Prostate gland (tissue), 2 donors: Measurements from ENCODE around the gene LNX2. TPM values are rescaled to one million over a fixed set of nuclear protein-coding genes. Genes with fewer than 3 reads are reported as not detected.

Experiments used
- DNase-seq: peaks from one replicate; pipeline ENCODE4 v3.0.0-alpha.2; 2019; ENCODE audit warnings: low spot score
- H3K27ac ChIP-seq, 2 donors: fragments of 200-600 bp; sonication (generic); 2 replicates each; pipeline ENCODE4 v1.5.1; 2017 to 2019
- H3K27me3 ChIP-seq: fragments of 200-600 bp; sonication (generic); replicated peaks from 2 replicates; pipeline ENCODE4 v1.5.1; 2019; ENCODE audit not compliant: insufficient read depth
- H3K36me3 ChIP-seq, 2 donors: fragments of 200-600 bp; sonication (generic); 1 replicate in 1 of 2; 2 replicates in 1 of 2; pipeline versions ENCODE4 v1.5.1 to v1.8.1; 2017 to 2019
- H3K4me1 ChIP-seq: fragments of 200-600 bp; sonication (generic); replicated peaks from 2 replicates; pipeline ENCODE4 v1.5.1; 2019
- H3K4me3 ChIP-seq, 2 donors: fragments of 200-600 bp; sonication (generic); 2 replicates each; pipeline ENCODE4 v1.5.1; 2017 to 2019
- H3K9me3 ChIP-seq: fragments of 200-600 bp; sonication (generic); 2 replicates; pipeline ENCODE4 v1.5.1; 2017
- POLR2A ChIP-seq: fragments of 450-650 bp; IDR thresholded peaks from one replicate; pipeline ENCODE4 v1.6.1; 2016; ENCODE audit warnings: antibody characterized with exemption, mild to moderate bottlenecking
- POLR2AphosphoS5 ChIP-seq: sonication (generic); formaldehyde crosslinking; IDR thresholded peaks from one replicate; pipeline ENCODE4 v1.6.1; 2017; ENCODE audit warnings: antibody characterized with exemption
- WGBS: methylation state at CpG from one replicate; pipeline ENCODE4 v1.1.5; 2018; 5-methylcytosine and 5-hydroxymethylcytosine counted together
- intact Hi-C: fragments of 100-400 bp; cut with DNase I; formaldehyde crosslinking; loops from one replicate; pipeline ENCODE4 v1.14.2; 2022
- total RNA-seq, 2 donors: library from RNA; depleted of rRNA; stranded (reverse); fragments of >200 nt; gene quantifications; one replicate each; pipeline ENCODE4 v1.1.0, GENCODE V29; 2016
- TF ChIP-seq, protein P1 (sequence below), 4 experiments: fragments of 200-600 bp in 2 of 4; fragments of 450-650 bp in 2 of 4; sonication (generic) in 2 of 4; IDR thresholded peaks; 1 replicate in 3 of 4; 2 replicates in 1 of 4; pipeline ENCODE4 v1.5.1; 2016 to 2019; ENCODE audit warnings: antibody characterized with exemption in 4 of 4, mild to moderate bottlenecking in 2 of 4, moderate library complexity in 2 of 4

LNX2 gene
- total RNA-seq, 2 donors from 2014 or later: 26.3 to 34.1 TPM

GRCh38 chr13:27663947-27664346 lies 43.6 kb upstream of the LNX2 start:
- no peak for DNase-seq

DNA sequence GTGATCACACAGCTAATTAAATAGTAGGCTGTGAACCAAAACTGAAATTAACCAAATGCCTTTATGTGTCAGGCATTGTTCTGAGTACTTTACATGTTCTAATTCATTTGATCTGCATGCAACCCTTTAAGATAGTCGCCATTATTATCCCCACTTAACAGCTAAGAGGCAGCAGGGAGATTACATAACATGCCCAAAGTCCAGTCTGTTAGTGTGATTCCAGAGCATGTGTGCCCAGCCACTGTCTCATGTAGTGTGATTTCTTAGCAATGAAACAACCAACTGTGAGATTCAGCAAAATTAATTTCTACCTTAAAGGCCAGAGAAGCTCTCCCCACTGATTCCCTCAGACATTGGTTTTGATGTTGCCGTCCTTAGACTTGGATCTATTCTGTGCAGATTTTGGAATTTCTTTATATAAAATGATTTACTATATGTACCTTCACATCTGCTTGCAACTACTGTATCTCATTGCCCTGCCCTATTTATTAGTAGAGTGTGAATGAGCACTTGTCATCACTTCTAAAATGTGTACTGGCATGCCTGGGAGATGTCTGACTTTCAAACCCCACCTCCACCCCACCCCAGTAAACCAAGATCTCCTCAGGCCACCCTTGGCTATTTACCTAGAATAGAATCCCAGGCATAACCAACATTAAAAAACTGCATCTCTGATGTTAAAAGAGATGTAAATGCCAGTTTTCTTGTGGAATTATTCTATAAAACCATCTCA lies 42.6 kb upstream of the LNX2 start:
- TF ChIP-seq POLR2A (no peak), POLR2AphosphoS5 (no peak)
- TF ChIP-seq, protein P1, sequence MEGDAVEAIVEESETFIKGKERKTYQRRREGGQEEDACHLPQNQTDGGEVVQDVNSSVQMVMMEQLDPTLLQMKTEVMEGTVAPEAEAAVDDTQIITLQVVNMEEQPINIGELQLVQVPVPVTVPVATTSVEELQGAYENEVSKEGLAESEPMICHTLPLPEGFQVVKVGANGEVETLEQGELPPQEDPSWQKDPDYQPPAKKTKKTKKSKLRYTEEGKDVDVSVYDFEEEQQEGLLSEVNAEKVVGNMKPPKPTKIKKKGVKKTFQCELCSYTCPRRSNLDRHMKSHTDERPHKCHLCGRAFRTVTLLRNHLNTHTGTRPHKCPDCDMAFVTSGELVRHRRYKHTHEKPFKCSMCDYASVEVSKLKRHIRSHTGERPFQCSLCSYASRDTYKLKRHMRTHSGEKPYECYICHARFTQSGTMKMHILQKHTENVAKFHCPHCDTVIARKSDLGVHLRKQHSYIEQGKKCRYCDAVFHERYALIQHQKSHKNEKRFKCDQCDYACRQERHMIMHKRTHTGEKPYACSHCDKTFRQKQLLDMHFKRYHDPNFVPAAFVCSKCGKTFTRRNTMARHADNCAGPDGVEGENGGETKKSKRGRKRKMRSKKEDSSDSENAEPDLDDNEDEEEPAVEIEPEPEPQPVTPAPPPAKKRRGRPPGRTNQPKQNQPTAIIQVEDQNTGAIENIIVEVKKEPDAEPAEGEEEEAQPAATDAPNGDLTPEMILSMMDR (IDR thresholded peaks at IDR 0.05): no peak

More at GRCh38 chr13:27663947-27664346, 43.6 kb upstream of the LNX2 start:
- Histone ChIP-seq H3K27ac (no peak overlapping the region), H3K4me1 (no peaks in the 10 kb centered on the region), H3K9me3 (no peaks in the 10 kb centered on the region), H3K36me3 (no peaks in the 10 kb centered on the region), H3K4me3 (no peak overlapping the region), H3K27me3 (no peaks in the 10 kb centered on the region)
- WGBS: 79% methylated on average over 8 of the region's 8 CpGs
- TF ChIP-seq, protein P1 (IDR thresholded peaks at IDR 0.05): no peak
- TF ChIP-seq POLR2AphosphoS5: no peak
- no peak for TF ChIP-seq POLR2A
- intact Hi-C loops: no loop called here

GRCh38 chr13:27661017-27661416 lies 40.7 kb upstream of the LNX2 start:
- Histone ChIP-seq H3K9me3 (no peaks in the 10 kb centered on the region), H3K27me3 (no peaks in the 10 kb centered on the region), H3K4me1 (peaks cover 2% of the 10 kb centered on the region), H3K27ac (no peak overlapping the region), H3K36me3 (no peaks in the 10 kb centered on the region), H3K4me3 (no peak overlapping the region)
- DNase-seq: no peak
- intact Hi-C loops: no loop called here
- TF ChIP-seq POLR2A: no peak
- TF ChIP-seq POLR2AphosphoS5: no peak
- TF ChIP-seq, protein P1 (IDR thresholded peaks at IDR 0.05): no peak

More for the DNA sequence above, 42.6 kb upstream of the LNX2 start:
- Histone ChIP-seq H3K4me3 (no peak overlapping the region), H3K27me3 (no peaks in the 10 kb centered on the region), H3K36me3 (no peaks in the 10 kb centered on the region), H3K27ac (no peak overlapping the region), H3K4me1 (no peaks in the 10 kb centered on the region), H3K9me3 (no peaks in the 10 kb centered on the region)
- 75% methylated on average over 2 of the region's 2 CpGs for WGBS
- intact Hi-C loops: no loop called here
- no peak for DNase-seq

GRCh38 chr13:27660511-27660910 lies 40.2 kb upstream of the LNX2 start:
- Histone ChIP-seq H3K4me3 (no peak overlapping the region), H3K9me3 (no peaks in the 10 kb centered on the region), H3K36me3 (no peaks in the 10 kb centered on the region), H3K4me1 (peaks cover 2% of the 10 kb centered on the region), H3K27ac (no peak overlapping the region), H3K27me3 (no peaks in the 10 kb centered on the region)
- no peak for DNase-seq
- intact Hi-C loops: no loop called here
- TF ChIP-seq POLR2A (no peak), POLR2AphosphoS5 (no peak)
- TF ChIP-seq, protein P1 (IDR thresholded peaks at IDR 0.05): no peak
- WGBS: 94% methylated on average over 6 of the region's 6 CpGs
